HepG2 (cell line): ENCODE results near the gene ZSWIM6. TPM values are rescaled to one million over a fixed set of nuclear protein-coding genes. Genes with fewer than 3 reads are reported as not detected.

ENCODE experiments used
- EED ChIP-seq: sonication (generic); formaldehyde crosslinking; IDR thresholded peaks from 2 replicates; pipeline ENCODE4 v1.5.0; 2020; ENCODE audit warnings: mild to moderate bottlenecking, missing genetic modification reagents
- ELK4 ChIP-seq: sonication (generic); formaldehyde crosslinking; IDR thresholded peaks from 2 replicates; pipeline ENCODE4 v1.9.0; 2021; ENCODE audit warnings: missing genetic modification reagents, borderline replicate concordance
- FOXA3 ChIP-seq: IDR thresholded peaks from 2 replicates; pipeline ENCODE4 v1.6.1; 2016; ENCODE audit warnings: missing genetic modification reagents, missing compliant biosample characterization
- HOXA7 ChIP-seq: sonication (generic); formaldehyde crosslinking; IDR thresholded peaks from 2 replicates; pipeline ENCODE4 v1.8.1; 2022; ENCODE audit warnings: mild to moderate bottlenecking, missing genetic modification reagents, moderate library complexity
- KLF16 ChIP-seq, 2 experiments: sonication (generic) in 1 of 2; formaldehyde crosslinking in 1 of 2; IDR thresholded peaks; 2 replicates each; pipeline versions ENCODE4 v1.6.1 to v1.8.0; 2016 to 2023; ENCODE audit warnings: missing genetic modification reagents in 2 of 2, missing compliant biosample characterization in 1 of 2
- MTF1 ChIP-seq: sonication (generic); formaldehyde crosslinking; IDR thresholded peaks from 2 replicates; pipeline ENCODE4 v1.5.0; 2020; ENCODE audit warnings: missing genetic modification reagents
- PBX2 ChIP-seq: IDR thresholded peaks from 2 replicates; pipeline ENCODE4 v1.6.1; 2016; ENCODE audit warnings: control low read depth
- PHF21A ChIP-seq: sonication (generic); formaldehyde crosslinking; IDR thresholded peaks from 2 replicates; pipeline ENCODE4 v1.5.0; 2020; ENCODE audit warnings: mild to moderate bottlenecking, missing genetic modification reagents
- PITX1 ChIP-seq: sonication (generic); formaldehyde crosslinking; IDR thresholded peaks from 2 replicates; pipeline ENCODE4 v1.5.1; 2020; ENCODE audit warnings: mild to moderate bottlenecking, missing genetic modification reagents
- SAP130 ChIP-seq: IDR thresholded peaks from 2 replicates; pipeline ENCODE4 v1.6.1; 2016; ENCODE audit warnings: low read depth
- SRF ChIP-seq: IDR thresholded peaks from 2 replicates; pipeline ENCODE4 v1.6.1; 2011; ENCODE audit warnings: mild to moderate bottlenecking, low read depth, low read length, moderate library complexity
- TRAFD1 ChIP-seq: sonication (generic); formaldehyde crosslinking; IDR thresholded peaks from 2 replicates; pipeline ENCODE4 v1.5.1; 2020; ENCODE audit warnings: missing genetic modification reagents, mild to moderate bottlenecking, borderline replicate concordance
- ZFP36L1 ChIP-seq: sonication (generic); formaldehyde crosslinking; IDR thresholded peaks from 2 replicates; pipeline ENCODE4 v1.8.0; 2022; ENCODE audit warnings: mild to moderate bottlenecking, missing genetic modification reagents, moderate library complexity
- ZNF136 ChIP-seq: sonication (generic); formaldehyde crosslinking; IDR thresholded peaks from 2 replicates; pipeline ENCODE4 v1.8.1; 2022; ENCODE audit warnings: low read depth, mild to moderate bottlenecking, moderate library complexity, missing genetic modification reagents
- ZNF468 ChIP-seq: sonication (generic); formaldehyde crosslinking; IDR thresholded peaks from 2 replicates; pipeline ENCODE4 v1.8.0; 2022; ENCODE audit warnings: mild to moderate bottlenecking, moderate library complexity, missing genetic modification reagents
- polyA plus RNA-seq, 8 experiments: library from polyadenylated mRNA; depleted of rRNA in 3 of 8; stranded (reverse) in 7 of 8; unstranded in 1 of 8; fragments of >200 nt; fragmentation: Illumina TruSeq in 4 of 8; extraction: Trizol in 4 of 8; gene quantifications; 2 replicates each; pipeline versions ENCODE4 v1.2.1 to v1.2.3, GENCODE V29; 2011 to 2016; ENCODE audit warnings: low read depth in 4 of 8, missing spikeins in 1 of 8, mixed read lengths in 1 of 8; ENCODE audit not compliant: insufficient read depth in 1 of 8
- total RNA-seq, 5 experiments: library from RNA; depleted of rRNA; stranded (reverse); fragments of >200 nt; fragmentation: Illumina TruSeq; extraction: Trizol; gene quantifications; 2 replicates each; pipeline ENCODE4 v1.2.3, GENCODE V29; 2016; ENCODE audit warnings: low read depth in 1 of 5
- TF ChIP-seq, protein P1 (sequence below): sonication (generic); formaldehyde crosslinking; IDR thresholded peaks from 2 replicates; pipeline ENCODE4 v1.5.0; 2020; ENCODE audit warnings: missing genetic modification reagents
- TF ChIP-seq, protein P2 (sequence below): sonication (generic); formaldehyde crosslinking; IDR thresholded peaks from 2 replicates; pipeline ENCODE4 v1.9.0; 2022; ENCODE audit warnings: missing genetic modification reagents, mild to moderate bottlenecking, borderline replicate concordance
- TF ChIP-seq, protein P3 (sequence below): sonication (generic); formaldehyde crosslinking; IDR thresholded peaks from 2 replicates; pipeline ENCODE4 v1.8.1; 2023; ENCODE audit warnings: mild to moderate bottlenecking, missing genetic modification reagents
- TF ChIP-seq, protein P4 (sequence below): sonication (generic); formaldehyde crosslinking; IDR thresholded peaks from 2 replicates; pipeline ENCODE4 v1.8.0; 2022; ENCODE audit warnings: mild to moderate bottlenecking, missing genetic modification reagents; ENCODE audit not compliant: insufficient replicate concordance

ZSWIM6 gene
- total and polyA plus RNA-seq, 2 of the 13 experiments (the other 11 are each of a cell fraction or from before 2014, with no cell fraction given) = 0.82 to 1.9 TPM

DNA sequence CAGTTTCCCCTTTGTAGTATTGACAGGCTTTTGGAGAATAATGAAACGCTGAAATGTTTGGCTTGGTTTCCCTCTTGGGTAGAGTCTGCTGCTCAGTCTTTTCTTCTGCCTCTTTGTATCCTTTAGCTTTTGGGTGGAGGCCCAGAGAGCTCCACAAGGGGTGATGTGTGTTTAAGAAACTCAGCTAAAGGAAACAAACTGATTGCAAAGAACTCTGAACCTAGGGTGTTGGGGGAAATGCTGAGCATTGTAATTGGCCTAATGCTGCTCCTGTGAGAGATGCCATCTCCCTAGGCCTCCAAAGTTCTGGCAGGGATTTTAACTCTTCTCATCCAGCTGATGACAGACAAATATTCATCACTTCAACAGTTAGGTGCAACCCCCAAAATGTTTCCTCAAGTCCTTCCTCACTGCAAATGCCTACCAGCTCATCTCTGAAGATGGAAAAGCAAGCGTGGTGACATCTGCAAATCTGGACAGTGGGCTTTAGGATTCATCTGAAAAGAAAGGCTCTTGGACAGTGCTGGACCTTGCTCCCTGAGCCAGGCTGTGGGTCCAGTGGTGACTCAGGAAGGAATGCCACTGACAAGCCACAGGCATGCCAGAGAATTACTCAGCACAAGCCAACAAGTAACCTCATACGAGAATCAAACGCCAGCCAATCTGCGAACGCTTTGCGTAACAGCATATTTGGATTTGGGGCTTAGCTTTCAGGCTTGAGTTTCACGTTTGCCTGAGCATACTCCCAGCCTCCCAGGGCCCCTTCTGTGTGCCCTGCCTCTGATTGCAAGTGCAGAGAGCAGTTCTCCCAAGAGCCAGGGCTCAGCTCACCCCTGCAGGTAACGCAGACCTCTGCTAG is 30.5 kb upstream of the ZSWIM6 start (continued):
- TF ChIP-seq, protein P1, sequence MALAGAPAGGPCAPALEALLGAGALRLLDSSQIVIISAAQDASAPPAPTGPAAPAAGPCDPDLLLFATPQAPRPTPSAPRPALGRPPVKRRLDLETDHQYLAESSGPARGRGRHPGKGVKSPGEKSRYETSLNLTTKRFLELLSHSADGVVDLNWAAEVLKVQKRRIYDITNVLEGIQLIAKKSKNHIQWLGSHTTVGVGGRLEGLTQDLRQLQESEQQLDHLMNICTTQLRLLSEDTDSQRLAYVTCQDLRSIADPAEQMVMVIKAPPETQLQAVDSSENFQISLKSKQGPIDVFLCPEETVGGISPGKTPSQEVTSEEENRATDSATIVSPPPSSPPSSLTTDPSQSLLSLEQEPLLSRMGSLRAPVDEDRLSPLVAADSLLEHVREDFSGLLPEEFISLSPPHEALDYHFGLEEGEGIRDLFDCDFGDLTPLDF (CRISPR knock-in tag) = no peak
- TF ChIP-seq, protein P2, sequence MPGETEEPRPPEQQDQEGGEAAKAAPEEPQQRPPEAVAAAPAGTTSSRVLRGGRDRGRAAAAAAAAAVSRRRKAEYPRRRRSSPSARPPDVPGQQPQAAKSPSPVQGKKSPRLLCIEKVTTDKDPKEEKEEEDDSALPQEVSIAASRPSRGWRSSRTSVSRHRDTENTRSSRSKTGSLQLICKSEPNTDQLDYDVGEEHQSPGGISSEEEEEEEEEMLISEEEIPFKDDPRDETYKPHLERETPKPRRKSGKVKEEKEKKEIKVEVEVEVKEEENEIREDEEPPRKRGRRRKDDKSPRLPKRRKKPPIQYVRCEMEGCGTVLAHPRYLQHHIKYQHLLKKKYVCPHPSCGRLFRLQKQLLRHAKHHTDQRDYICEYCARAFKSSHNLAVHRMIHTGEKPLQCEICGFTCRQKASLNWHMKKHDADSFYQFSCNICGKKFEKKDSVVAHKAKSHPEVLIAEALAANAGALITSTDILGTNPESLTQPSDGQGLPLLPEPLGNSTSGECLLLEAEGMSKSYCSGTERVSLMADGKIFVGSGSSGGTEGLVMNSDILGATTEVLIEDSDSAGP (CRISPR knock-in tag) = peak; percentile 63; the same call in 1 of the 2 replicates
- TF ChIP-seq, protein P3, sequence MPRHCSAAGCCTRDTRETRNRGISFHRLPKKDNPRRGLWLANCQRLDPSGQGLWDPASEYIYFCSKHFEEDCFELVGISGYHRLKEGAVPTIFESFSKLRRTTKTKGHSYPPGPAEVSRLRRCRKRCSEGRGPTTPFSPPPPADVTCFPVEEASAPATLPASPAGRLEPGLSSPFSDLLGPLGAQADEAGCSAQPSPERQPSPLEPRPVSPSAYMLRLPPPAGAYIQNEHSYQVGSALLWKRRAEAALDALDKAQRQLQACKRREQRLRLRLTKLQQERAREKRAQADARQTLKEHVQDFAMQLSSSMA = no peak
- TF ChIP-seq MTF1 (CRISPR knock-in tag) (no peak), SAP130 (CRISPR knock-in tag) (peak; percentile 88), ZNF136 (no peak), HOXA7 (CRISPR knock-in tag) (no peak), SRF (no peak), PHF21A (CRISPR knock-in tag) (peak; percentile 91), ZNF468 (CRISPR knock-in tag) (no peak), PITX1 (peak; percentile 79), KLF16 (CRISPR knock-in tag; IDR thresholded peaks at IDR 0.05) (peak in 1 of 2 experiments; percentile 70; a peak in 1 of 4 replicates), ZFP36L1 (CRISPR knock-in tag) (no peak), PBX2 (no peak), FOXA3 (CRISPR knock-in tag) (peak; percentile 75), EED (CRISPR knock-in tag) (no peak), ELK4 (CRISPR knock-in tag) (no peak), TRAFD1 (no peak)
- TF ChIP-seq, protein P4, sequence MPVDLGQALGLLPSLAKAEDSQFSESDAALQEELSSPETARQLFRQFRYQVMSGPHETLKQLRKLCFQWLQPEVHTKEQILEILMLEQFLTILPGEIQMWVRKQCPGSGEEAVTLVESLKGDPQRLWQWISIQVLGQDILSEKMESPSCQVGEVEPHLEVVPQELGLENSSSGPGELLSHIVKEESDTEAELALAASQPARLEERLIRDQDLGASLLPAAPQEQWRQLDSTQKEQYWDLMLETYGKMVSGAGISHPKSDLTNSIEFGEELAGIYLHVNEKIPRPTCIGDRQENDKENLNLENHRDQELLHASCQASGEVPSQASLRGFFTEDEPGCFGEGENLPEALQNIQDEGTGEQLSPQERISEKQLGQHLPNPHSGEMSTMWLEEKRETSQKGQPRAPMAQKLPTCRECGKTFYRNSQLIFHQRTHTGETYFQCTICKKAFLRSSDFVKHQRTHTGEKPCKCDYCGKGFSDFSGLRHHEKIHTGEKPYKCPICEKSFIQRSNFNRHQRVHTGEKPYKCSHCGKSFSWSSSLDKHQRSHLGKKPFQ (CRISPR knock-in tag) = no peak
